H1 (cell line): ENCODE results near the gene GRIA3. TPM values are rescaled to one million over a fixed set of nuclear protein-coding genes. Genes with fewer than 3 reads are reported as not detected.

Experiments used
- CTCF ChIA-PET: fragments of 300-600 bp; sonication (Branson Sonifier 250); formaldehyde crosslinking; loops from one replicate; lab custom pipeline; 2021; ENCODE audit not compliant: partially characterized antibody; lab: Charles Lee
- POLR2A ChIA-PET: fragments of 300-600 bp; sonication (Branson Sonifier 250); formaldehyde crosslinking; loops from one replicate; lab custom pipeline; 2021; ENCODE audit warnings: inconsistent platforms; ENCODE audit not compliant: partially characterized antibody; lab: Charles Lee
- DNase-seq, 2 experiments: peaks; one replicate each; pipeline versions ENCODE4 v3.0.0 to v3.0.0-alpha.2; 2010 to 2022; ENCODE audit warnings: low spot score in 2 of 2, low read depth in 1 of 2, mixed read lengths in 1 of 2
- FAIRE-seq: peaks from 2 replicates; lab custom pipeline; 2011; peaks lifted over from hg19 to GRCh38; lab: Jason Lieb, UNC
- H2AFZ ChIP-seq: 2 replicates; pipeline ENCODE4 v1.8.1; 2012; ENCODE audit warnings: low read length, inconsistent platforms
- H2AK5ac ChIP-seq: 2 replicates; pipeline ENCODE4 v1.6.1; 2013; ENCODE audit warnings: low read depth, low read length
- H2BK120ac ChIP-seq: replicated peaks from 2 replicates; pipeline ENCODE3; 2013; ENCODE audit warnings: low read depth, low read length, inconsistent platforms
- H2BK12ac ChIP-seq: 2 replicates; pipeline ENCODE4 v1.6.1; 2013; ENCODE audit warnings: low read depth, low read length
- H2BK15ac ChIP-seq: 2 replicates; pipeline ENCODE4 v1.6.1; 2013; ENCODE audit warnings: low read length
- H2BK20ac ChIP-seq: 2 replicates; pipeline ENCODE4 v1.6.1; 2013; ENCODE audit warnings: low read length
- H2BK5ac ChIP-seq: 2 replicates; pipeline ENCODE4 v1.6.1; 2013; ENCODE audit warnings: low read depth, low read length
- H3K14ac ChIP-seq: 2 replicates; pipeline ENCODE4 v1.6.1; 2013; ENCODE audit warnings: inconsistent platforms; ENCODE audit not compliant: insufficient read length
- H3K18ac ChIP-seq: 2 replicates; pipeline ENCODE4 v1.6.1; 2013; ENCODE audit warnings: low read length; ENCODE audit errors: extremely low read depth
- H3K23ac ChIP-seq: 2 replicates; pipeline ENCODE4 v1.6.1; 2013; ENCODE audit warnings: inconsistent platforms; ENCODE audit not compliant: insufficient read length
- H3K23me2 ChIP-seq: 2 replicates; pipeline ENCODE4 v1.6.1; 2013; ENCODE audit warnings: low read depth, low read length
- H3K27ac ChIP-seq: 2 replicates; pipeline ENCODE4 v1.6.1; 2011; ENCODE audit warnings: low read depth, low read length, inconsistent platforms
- H3K27me3 ChIP-seq, 4 experiments: replicated peaks in 1 of 4; 1 replicate in 1 of 4; 2 replicates in 3 of 4; pipeline versions ENCODE4 v1.6.1 to v1.8.1; 2011 to 2013; ENCODE audit warnings: low read length in 3 of 4, mild to moderate bottlenecking in 3 of 4, inconsistent platforms in 2 of 4, mixed read lengths in 2 of 4, moderate library complexity in 1 of 4; ENCODE audit not compliant: control insufficient read depth in 3 of 4, insufficient read depth in 3 of 4; ENCODE audit errors: extremely low read depth in 1 of 4
- H3K36me3 ChIP-seq, 4 experiments: 2 replicates each; pipeline versions ENCODE4 v1.6.1 to v1.8.1; 2011 to 2013; ENCODE audit warnings: mild to moderate bottlenecking in 4 of 4, low read length in 3 of 4, moderate library complexity in 2 of 4, control low read depth in 1 of 4, inconsistent platforms in 1 of 4; ENCODE audit not compliant: insufficient read depth in 4 of 4, control insufficient read depth in 2 of 4
- H3K4ac ChIP-seq: replicated peaks from 2 replicates; pipeline ENCODE3; 2013; ENCODE audit warnings: low read length, low read depth, mixed read lengths, inconsistent platforms; ENCODE audit not compliant: insufficient read length
- H3K4me1 ChIP-seq, 4 experiments: replicated peaks in 1 of 4; 1 replicate in 1 of 4; 2 replicates in 3 of 4; pipeline versions ENCODE4 v1.6.1 to v1.8.1; 2011 to 2013; ENCODE audit warnings: low read length in 3 of 4, inconsistent platforms in 2 of 4, mixed read lengths in 1 of 4; ENCODE audit not compliant: insufficient read depth in 4 of 4, control insufficient read depth in 3 of 4
- H3K4me2 ChIP-seq, 2 experiments: 2 replicates each; pipeline versions ENCODE4 v1.6.1 to v1.8.1; 2011 to 2013; ENCODE audit warnings: low read depth in 2 of 2, low read length in 2 of 2, control low read depth in 1 of 2, inconsistent platforms in 1 of 2, mild to moderate bottlenecking in 1 of 2; ENCODE audit not compliant: insufficient read depth in 1 of 2
- H3K4me3 ChIP-seq, 4 experiments: fragments of 200-600, 300-600 bp in 1 of 4; sonication (generic), shearing (Covaris generic), sonication (Bioruptor Twin) in 1 of 4; 2 replicates each; pipeline versions ENCODE4 v1.5.1 to v1.8.1; 2011 to 2016; ENCODE audit warnings: low read length in 4 of 4, low read depth in 3 of 4, control low read depth in 2 of 4, inconsistent platforms in 2 of 4, mild to moderate bottlenecking in 2 of 4, mixed read lengths in 1 of 4, moderate library complexity in 1 of 4; ENCODE audit not compliant: insufficient read depth in 2 of 4; ENCODE audit errors: extremely low read depth in 1 of 4
- H3K56ac ChIP-seq: replicated peaks from 2 replicates; pipeline ENCODE3; 2013; ENCODE audit warnings: low read depth, mild to moderate bottlenecking, mixed read lengths, low read length, inconsistent platforms; ENCODE audit not compliant: insufficient read length
- H3K79me1 ChIP-seq: 2 replicates; pipeline ENCODE4 v1.6.1; 2013; ENCODE audit warnings: low read depth, low read length, control low read depth
- H3K79me2 ChIP-seq, 2 experiments: 2 replicates each; pipeline versions ENCODE4 v1.6.1 to v1.8.1; 2012 to 2013; ENCODE audit warnings: low read length in 2 of 2, mild to moderate bottlenecking in 2 of 2, inconsistent platforms in 1 of 2; ENCODE audit not compliant: insufficient read depth in 2 of 2, control insufficient read depth in 1 of 2
- H3K9ac ChIP-seq, 4 experiments: replicated peaks in 1 of 4; 1 replicate in 1 of 4; 2 replicates in 3 of 4; pipeline versions ENCODE4 v1.6.1 to v1.8.1; 2011 to 2013; ENCODE audit warnings: low read depth in 3 of 4, low read length in 3 of 4, control low read depth in 2 of 4, mild to moderate bottlenecking in 2 of 4, moderate library complexity in 2 of 4, inconsistent platforms in 1 of 4; ENCODE audit errors: extremely low read depth in 1 of 4
- H3K9me3 ChIP-seq, 2 experiments: 2 replicates each; pipeline versions ENCODE4 v1.6.1 to v1.8.1; 2012 to 2013; ENCODE audit warnings: mild to moderate bottlenecking in 2 of 2, moderate library complexity in 2 of 2, control low read depth in 1 of 2, inconsistent platforms in 1 of 2, low read depth in 1 of 2, low read length in 1 of 2, mixed read lengths in 1 of 2; ENCODE audit not compliant: insufficient read depth in 2 of 2
- H4K20me1 ChIP-seq, 2 experiments: replicated peaks in 1 of 2; 2 replicates each; pipeline versions ENCODE3 to v1.8.1; 2011 to 2013; ENCODE audit warnings: inconsistent platforms in 2 of 2, low read length in 2 of 2, mild to moderate bottlenecking in 1 of 2; ENCODE audit not compliant: insufficient read depth in 2 of 2, control insufficient read depth in 1 of 2
- H4K5ac ChIP-seq: 2 replicates; pipeline ENCODE4 v1.6.1; 2013; ENCODE audit warnings: low read length, low read depth, mixed read lengths, inconsistent platforms; ENCODE audit not compliant: insufficient read length
- H4K8ac ChIP-seq: 2 replicates; pipeline ENCODE4 v1.8.0; 2013; ENCODE audit warnings: mild to moderate bottlenecking, moderate library complexity, low read length, inconsistent platforms; ENCODE audit not compliant: insufficient read depth; ENCODE audit errors: extremely low read depth
- H4K91ac ChIP-seq: replicated peaks from 2 replicates; pipeline ENCODE3; 2013; ENCODE audit warnings: low read length, mixed read lengths, inconsistent platforms; ENCODE audit not compliant: insufficient read length
- BRCA1 ChIP-seq: IDR thresholded peaks from 2 replicates; pipeline ENCODE4 v1.6.1; 2012; ENCODE audit warnings: low read depth, low read length, improper control_type of control experiment
- CBX8 ChIP-seq: fragments of 300-800, 300-1000 bp; sonication (generic); IDR thresholded peaks from 2 replicates; pipeline ENCODE4 v1.7.1; 2016; ENCODE audit warnings: low read depth, low read length, borderline replicate concordance
- WGBS, 2 experiments: shearing (Covaris generic) in 1 of 2; methylation state at CpG; one replicate each; pipeline versions ENCODE4 v1.1.6 to v1.1.7; 2013 to 2015; ENCODE audit warnings: low lambda C conversion rate in 2 of 2, mixed read lengths in 2 of 2, inconsistent platforms in 1 of 2, low coverage in 1 of 2, missing lambda C conversion rate in 1 of 2; ENCODE audit not compliant: insufficient replicate concordance in 2 of 2, insufficient coverage in 1 of 2, insufficient read length in 1 of 2; ENCODE audit errors: extremely low coverage in 1 of 2, missing lambda C conversion rate in 1 of 2; 5-methylcytosine and 5-hydroxymethylcytosine counted together
- polyA plus RNA-seq, 7 experiments: library from polyadenylated mRNA; depleted of rRNA in 3 of 7; stranded (reverse) in 5 of 7; unstranded in 2 of 7; fragments of >200 nt in 5 of 7; fragments of 200-250 nt in 2 of 7; gene quantifications; 1 replicate in 5 of 7; 2 replicates in 1 of 7; 4 replicates in 1 of 7; pipeline versions ENCODE4 v1.2.1 to v1.2.3, GENCODE V29; 2011 to 2013; ENCODE audit warnings: missing spikeins in 2 of 7, mixed read lengths in 2 of 7
- total RNA-seq: library from RNA; stranded (reverse); fragmentation: NEBNext Ultra II Directional; extraction: Animal tissue kit (Norgen Biotek cat#: 25700); gene quantifications from 2 replicates; pipeline ENCODE4 v1.2.1, GENCODE V29; 2021

GRIA3 gene
- total and polyA plus RNA-seq, 2 of the 8 experiments (the other 6 are each of a cell fraction or from before 2014, with no cell fraction given): 2.6 to 3.0 TPM

- no peak overlapping the region for H2AFZ ChIP-seq
- H2AK5ac ChIP-seq: no peak overlapping the region
- no peaks in the 10 kb centered on the region for H3K79me2 ChIP-seq
- no peak overlapping the region for H3K18ac ChIP-seq
- H2BK20ac ChIP-seq: no peak overlapping the region
- no peaks in the 10 kb centered on the region; a peak in 1 of 8 replicates for H3K36me3 ChIP-seq
- no peak overlapping the region for H4K8ac ChIP-seq
- H2BK5ac ChIP-seq: no peak overlapping the region
- H3K9me3 ChIP-seq: no peaks in the 10 kb centered on the region
- no peak overlapping the region for H2BK120ac ChIP-seq
- H3K4me2 ChIP-seq: no peak overlapping the region
- ChIA-PET CTCF (interaction anchor here (0.8 kb wide), 1 partner anchor 58 kb away, joined by 3 read pairs; no protein-coding TSS in a partner anchor), POLR2A (no interaction called here)
- DNase-seq (no peak), FAIRE-seq (no peak)
- H2BK12ac ChIP-seq: no peak overlapping the region
- H3K27ac ChIP-seq: no peak overlapping the region
- no peaks in the 10 kb centered on the region for H3K4me1 ChIP-seq
- no peak overlapping the region for H3K4ac ChIP-seq
- no peak overlapping the region for H4K5ac ChIP-seq
- TF ChIP-seq CBX8: no peak
- no peak for TF ChIP-seq BRCA1
- no peak overlapping the region for H3K14ac ChIP-seq
- no peak overlapping the region for H4K91ac ChIP-seq
- no peak overlapping the region for H3K56ac ChIP-seq
- WGBS, 2 experiments: 85% methylated on average over 2 of the region's 2 CpGs; no CpG with 5 or more reads in 1 of the 2 experiments
- no peak overlapping the region for H3K9ac ChIP-seq
- H3K23ac ChIP-seq: no peak overlapping the region
- H3K23me2 ChIP-seq: no peaks in the 10 kb centered on the region
- H4K20me1 ChIP-seq: no peaks in the 10 kb centered on the region
- no peaks in the 10 kb centered on the region for H3K79me1 ChIP-seq
- no peak overlapping the region for H2BK15ac ChIP-seq
- H3K4me3 ChIP-seq: no peak overlapping the region
- H3K27me3 ChIP-seq: no peaks in the 10 kb centered on the region
These were observed 341.1 kb downstream of the GRIA3 start for GRCh38 chrX:123525123-123525725.
